ENCODE measurements around the gene TCF4. TPM values are rescaled to one million over a fixed set of nuclear protein-coding genes. Genes with fewer than 3 reads are reported as not detected.
A peak's percentile ranks its signal among the peaks of the same experiment; 100 is the strongest.

TCF4 gene
- total and polyA plus RNA-seq, 7 donors = 8.6 to 68.9 (median 36.8) TPM

DNA sequence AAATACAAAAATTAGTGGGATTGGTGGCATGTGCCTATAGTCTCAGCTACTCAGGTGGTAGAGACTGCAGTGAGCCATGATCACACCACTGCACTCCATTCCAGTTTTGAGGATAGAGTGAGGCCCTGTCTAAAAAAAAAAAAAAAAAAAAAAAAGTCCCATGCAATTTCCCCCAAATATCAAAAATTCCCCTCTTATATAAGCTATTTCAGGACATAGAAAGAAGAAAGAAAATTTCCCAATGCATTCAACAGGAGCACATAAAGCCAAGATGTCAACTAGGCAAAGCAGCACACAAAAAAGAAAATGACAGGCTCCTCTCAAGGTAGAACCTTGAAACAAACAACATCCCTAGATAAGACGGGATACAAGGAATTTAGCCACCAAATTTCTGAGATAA, 213.3 kb downstream of the TCF4 start:
- Histone ChIP-seq H3K27me3 (ENCODE audit: insufficient read depth in 3 of 3, low read length in 2 of 3) (no peaks in the 10 kb centered on the region), H3K36me3 (ENCODE audit: insufficient read depth in 1 of 2, low read depth in 1 of 2) (no peaks in the 10 kb centered on the region), H3K9me3 (no peaks in the 10 kb centered on the region), H3K27ac (no peak overlapping the region), H3K4me1 (peaks cover 3% of the 10 kb centered on the region), H3K4me3 (no peak overlapping the region)
- TF ChIP-seq, protein P1, sequence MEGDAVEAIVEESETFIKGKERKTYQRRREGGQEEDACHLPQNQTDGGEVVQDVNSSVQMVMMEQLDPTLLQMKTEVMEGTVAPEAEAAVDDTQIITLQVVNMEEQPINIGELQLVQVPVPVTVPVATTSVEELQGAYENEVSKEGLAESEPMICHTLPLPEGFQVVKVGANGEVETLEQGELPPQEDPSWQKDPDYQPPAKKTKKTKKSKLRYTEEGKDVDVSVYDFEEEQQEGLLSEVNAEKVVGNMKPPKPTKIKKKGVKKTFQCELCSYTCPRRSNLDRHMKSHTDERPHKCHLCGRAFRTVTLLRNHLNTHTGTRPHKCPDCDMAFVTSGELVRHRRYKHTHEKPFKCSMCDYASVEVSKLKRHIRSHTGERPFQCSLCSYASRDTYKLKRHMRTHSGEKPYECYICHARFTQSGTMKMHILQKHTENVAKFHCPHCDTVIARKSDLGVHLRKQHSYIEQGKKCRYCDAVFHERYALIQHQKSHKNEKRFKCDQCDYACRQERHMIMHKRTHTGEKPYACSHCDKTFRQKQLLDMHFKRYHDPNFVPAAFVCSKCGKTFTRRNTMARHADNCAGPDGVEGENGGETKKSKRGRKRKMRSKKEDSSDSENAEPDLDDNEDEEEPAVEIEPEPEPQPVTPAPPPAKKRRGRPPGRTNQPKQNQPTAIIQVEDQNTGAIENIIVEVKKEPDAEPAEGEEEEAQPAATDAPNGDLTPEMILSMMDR (IDR thresholded peaks at IDR 0.05) = no peak
- intact Hi-C loops (cut with DNase I) = no loop called here
- WGBS, 3 donors = 92 to 94% (median 94%) methylated on average over 1 of the region's 1 CpG
- DNase-seq = no peak
- ATAC-seq = no peak

DNA sequence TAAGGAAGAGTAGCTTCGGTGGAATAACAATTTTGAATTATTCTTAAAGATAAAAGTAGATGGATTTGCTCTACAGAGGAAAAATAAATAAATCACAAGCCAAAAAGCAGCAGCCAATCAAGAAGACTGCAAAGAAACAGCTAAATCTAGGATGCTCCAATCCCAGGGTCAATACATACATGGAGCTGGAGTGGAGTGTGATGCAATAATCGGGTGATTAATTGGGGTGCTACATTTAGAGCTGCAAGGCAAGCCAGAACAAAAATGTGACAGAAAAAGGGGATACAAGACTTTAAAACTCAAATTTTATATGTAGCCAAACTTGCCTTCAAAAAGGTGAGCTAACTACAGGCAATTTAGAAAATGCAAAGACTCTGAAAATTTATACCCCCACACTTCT, 215.8 kb downstream of the TCF4 start:
- DNase-seq (no peak), ATAC-seq (no peak)
- TF ChIP-seq, protein P1 (IDR thresholded peaks at IDR 0.05) = no peak
- WGBS, 3 donors = 90 to 95% (median 94%) methylated on average over 2 of the region's 2 CpGs
- Histone ChIP-seq H3K4me3 (no peak overlapping the region), H3K9me3 (no peaks in the 10 kb centered on the region), H3K27me3 (ENCODE audit: insufficient read depth in 3 of 3, low read length in 2 of 3) (no peaks in the 10 kb centered on the region), H3K36me3 (ENCODE audit: insufficient read depth in 1 of 2, low read depth in 1 of 2) (no peaks in the 10 kb centered on the region), H3K4me1 (peaks cover 3% of the 10 kb centered on the region), H3K27ac (no peak overlapping the region)
- intact Hi-C loops (cut with DNase I) = no loop called here

DNA sequence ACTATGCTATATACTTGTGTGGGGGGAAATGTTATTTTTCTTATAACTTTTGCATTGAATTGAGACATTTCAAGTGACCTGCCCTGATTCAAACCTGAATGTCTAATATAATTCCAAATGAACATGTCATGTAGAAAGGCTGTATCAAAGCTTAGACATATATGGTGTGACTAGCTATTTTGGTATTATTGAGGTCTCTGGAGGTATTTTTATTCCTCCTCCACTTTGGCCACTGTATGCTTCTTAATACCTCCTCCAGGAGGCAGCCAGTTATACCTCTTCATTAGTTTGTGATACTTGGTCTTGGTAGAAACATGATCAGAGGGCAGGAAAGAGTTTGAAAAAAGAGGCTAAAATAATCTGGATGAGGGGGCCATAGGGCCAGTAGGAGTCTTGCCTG, 217.1 kb downstream of the TCF4 start:
- ATAC-seq = no peak
- Histone ChIP-seq H3K36me3 (ENCODE audit: insufficient read depth in 1 of 2, low read depth in 1 of 2) (no peaks in the 10 kb centered on the region), H3K4me1 (peaks cover 3% of the 10 kb centered on the region), H3K4me3 (no peak overlapping the region), H3K27me3 (ENCODE audit: insufficient read depth in 3 of 3, low read length in 2 of 3) (no peaks in the 10 kb centered on the region), H3K9me3 (no peaks in the 10 kb centered on the region), H3K27ac (no peak overlapping the region)
- TF ChIP-seq, protein P1 (IDR thresholded peaks at IDR 0.05) = no peak
- no peak for DNase-seq
- intact Hi-C loops (cut with DNase I) = no loop called here

DNA sequence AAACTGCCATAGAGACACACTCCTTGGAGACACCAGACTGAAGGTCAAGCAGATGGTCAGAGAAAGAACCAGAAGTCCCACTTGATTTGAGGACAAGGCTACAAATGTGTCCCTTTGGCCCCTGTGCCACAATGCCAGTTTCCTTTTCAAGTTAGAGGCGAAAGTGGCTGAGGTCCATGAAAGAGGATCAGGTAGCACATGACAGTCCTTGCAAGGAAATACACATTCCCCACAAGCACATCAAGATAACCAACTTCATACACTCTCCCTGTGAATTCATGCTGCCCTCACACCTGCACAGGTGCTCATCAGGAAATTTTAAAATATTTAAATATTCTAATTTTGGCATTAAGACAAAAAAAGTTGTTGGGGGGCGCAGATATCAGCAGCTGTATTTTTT, 218.6 kb downstream of the TCF4 start:
- Histone ChIP-seq H3K4me3 (no peak overlapping the region), H3K27ac (no peak overlapping the region), H3K9me3 (no peaks in the 10 kb centered on the region), H3K36me3 (ENCODE audit: insufficient read depth in 1 of 2, low read depth in 1 of 2) (no peaks in the 10 kb centered on the region), H3K4me1 (peaks cover 3% of the 10 kb centered on the region), H3K27me3 (ENCODE audit: insufficient read depth in 3 of 3, low read length in 2 of 3) (no peaks in the 10 kb centered on the region)
- TF ChIP-seq, protein P1 (IDR thresholded peaks at IDR 0.05) = no peak
- ATAC-seq (peak in 2 of 4 donors; percentile 29 to 55), DNase-seq (no peak)
- WGBS, 3 donors = 70 to 79% (median 74%) methylated on average over 2 of the region's 2 CpGs
- intact Hi-C loops (cut with DNase I) = no loop called here

DNA sequence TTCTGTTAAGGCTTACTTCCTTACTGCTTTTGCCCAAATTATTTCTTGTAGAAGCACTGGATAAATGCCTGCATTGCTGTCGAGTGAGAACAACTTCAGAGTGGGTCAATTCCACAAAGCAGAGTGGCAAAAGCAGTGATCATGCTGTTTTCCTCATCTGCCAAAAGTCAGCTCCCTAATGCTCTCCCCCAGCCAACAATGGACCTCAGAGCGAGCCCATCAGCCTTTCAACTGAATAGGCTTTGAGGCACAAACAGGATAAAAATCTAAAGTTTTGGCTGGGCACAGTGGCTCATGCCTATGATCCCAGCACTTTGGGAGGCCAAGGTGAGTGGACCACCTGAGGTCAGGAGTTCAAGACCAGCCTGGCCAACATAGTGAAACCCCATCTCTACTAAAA, 222.7 kb downstream of the TCF4 start:
- Histone ChIP-seq H3K27ac (no peak overlapping the region), H3K36me3 (ENCODE audit: insufficient read depth in 1 of 2, low read depth in 1 of 2) (no peaks in the 10 kb centered on the region), H3K9me3 (no peaks in the 10 kb centered on the region), H3K27me3 (ENCODE audit: insufficient read depth in 3 of 3, low read length in 2 of 3) (no peaks in the 10 kb centered on the region), H3K4me3 (no peak overlapping the region), H3K4me1 (no peaks in the 10 kb centered on the region)
- WGBS, 3 donors = 48 to 65% (median 51%) methylated on average over 2 of the region's 2 CpGs
- no peak for DNase-seq
- ATAC-seq = no peak
- intact Hi-C loops (cut with DNase I) = no loop called here
- TF ChIP-seq, protein P1 (IDR thresholded peaks at IDR 0.05) = no peak

Data from psoas muscle (tissue), 8 donors.